ENCODE data around the gene RASAL1.

GRCh38 chr12:113162102-113163029, 26.8 kb upstream of the RASAL1 start:
- TF ChIP-seq POLR2A (IDR thresholded peaks at IDR 0.05; ENCODE audit: extremely low read depth, insufficient read length), result no peak
- no peak for TF ChIP-seq CTCF (IDR thresholded peaks at IDR 0.05; ENCODE audit: low read depth, low read length)
- TF ChIP-seq MAX (IDR thresholded peaks at IDR 0.05; ENCODE audit: low read depth, low read length), result no peak
- no peak for TF ChIP-seq MYC (IDR thresholded peaks at IDR 0.05; ENCODE audit: low read depth, low read length)
